Esophagus muscularis mucosa (tissue), 4 donors: ENCODE data around the gene F7. TPM values are rescaled to one million over a fixed set of nuclear protein-coding genes. Genes with fewer than 3 reads are reported as not detected.
"Not testable (repeated sequence)": the region's sequence is repeated elsewhere in the genome, so short reads cannot be mapped to it uniquely, and the experiment has no call there.

Experiments used
- DNase-seq: peaks from one replicate; pipeline ENCODE4 v3.0.0-alpha.2; 2017; ENCODE audit errors: extremely low spot score
- H3K27ac ChIP-seq, 4 donors: fragments of 200-600 bp; sonication (generic); replicated peaks in 1 of 4; 1 replicate in 3 of 4; 2 replicates in 1 of 4; pipeline ENCODE4 v1.5.1; 2016 to 2019; ENCODE audit warnings: mild to moderate bottlenecking in 1 of 4
- H3K27me3 ChIP-seq, 4 donors: fragments of 200-600 bp; sonication (generic); one replicate each; pipeline versions ENCODE4 v1.5.1 to v1.6.0; 2016 to 2019
- H3K36me3 ChIP-seq, 4 donors: fragments of 200-600 bp; sonication (generic); one replicate each; pipeline ENCODE4 v1.5.1; 2016 to 2019
- H3K4me1 ChIP-seq, 4 donors: fragments of 200-600 bp; sonication (generic); one replicate each; pipeline ENCODE4 v1.5.1; 2016 to 2019
- H3K4me3 ChIP-seq, 4 donors: fragments of 200-600 bp; sonication (generic); 1 replicate in 2 of 4; 2 replicates in 2 of 4; pipeline ENCODE4 v1.5.1; 2016 to 2019; ENCODE audit warnings: mild to moderate bottlenecking in 4 of 4, moderate library complexity in 1 of 4
- H3K9me3 ChIP-seq, 4 donors: fragments of 200-600 bp; sonication (generic); 1 replicate in 3 of 4; 2 replicates in 1 of 4; pipeline ENCODE4 v1.5.1; 2016 to 2019
- CTCF ChIP-seq, 3 experiments: fragments of 200-600 bp in 2 of 3; fragments of 450-650 bp in 1 of 3; sonication (generic) in 2 of 3; IDR thresholded peaks; one replicate each; pipeline ENCODE4 v1.5.1; 2017 to 2019; ENCODE audit warnings: antibody characterized with exemption in 3 of 3, mild to moderate bottlenecking in 2 of 3, moderate library complexity in 1 of 3
- EP300 ChIP-seq: sonication (generic); formaldehyde crosslinking; IDR thresholded peaks from one replicate; pipeline ENCODE4 v1.6.1; 2017; ENCODE audit warnings: antibody characterized with exemption
- POLR2A ChIP-seq: fragments of 450-650 bp; IDR thresholded peaks from one replicate; pipeline ENCODE4 v1.6.1; 2017; ENCODE audit warnings: antibody characterized with exemption, moderate library complexity, mild to moderate bottlenecking, low read depth
- POLR2AphosphoS5 ChIP-seq, 2 donors: sonication (generic); formaldehyde crosslinking; IDR thresholded peaks; one replicate each; pipeline ENCODE4 v1.6.1; 2017; ENCODE audit warnings: antibody characterized with exemption in 2 of 2
- WGBS: methylation state at CpG from one replicate; pipeline ENCODE4 v1.1.5; 2018; 5-methylcytosine and 5-hydroxymethylcytosine counted together
- intact Hi-C: fragments of 100-400 bp; cut with DNase I; formaldehyde crosslinking; loops from one replicate; pipeline ENCODE4 v1.15.1; 2023
- total RNA-seq, 4 donors: library from RNA; depleted of rRNA; stranded (reverse); fragments of >200 nt; gene quantifications; one replicate each; pipeline versions ENCODE4 v1.1.0 to v1.2.1, GENCODE V29; 2016

Gene F7
- total RNA-seq, 4 donors from 2014 or later: 0.66 to 1.6 TPM; not detected in 2

GRCh38 chr13:113077953-113078901 is 27.4 kb upstream of the F7 start:
- H3K27me3 ChIP-seq: peaks cover 0 to 26% (median 0%) of the 10 kb centered on the region in 4 donors
- intact Hi-C loops: no loop called here
- no peak overlapping the region for H3K27ac ChIP-seq
- H3K4me1 ChIP-seq: peaks cover 0 to 3% (median under 1%) of the 10 kb centered on the region in 4 donors
- DNase-seq: no peak
- no peak overlapping the region for H3K4me3 ChIP-seq
- peaks cover 0 to 95% (median 24%) of the 10 kb centered on the region in 4 donors for H3K36me3 ChIP-seq
- TF ChIP-seq EP300 (no peak), POLR2A (no peak), CTCF (IDR thresholded peaks at IDR 0.05) (no peak)
- WGBS: 95% methylated on average over 31 of the region's 42 CpGs
- H3K9me3 ChIP-seq: no peaks in the 10 kb centered on the region

- Histone ChIP-seq H3K36me3 (peaks cover 0 to 93% (median 24%) of the 10 kb centered on the region in 4 donors), H3K27ac (no peak overlapping the region), H3K9me3 (no peaks in the 10 kb centered on the region), H3K27me3 (peaks cover 0 to 26% (median 0%) of the 10 kb centered on the region in 4 donors), H3K4me3 (no peak overlapping the region), H3K4me1 (peaks cover 0 to 10% (median 5%) of the 10 kb centered on the region in 4 donors)
- DNase-seq: no peak
- intact Hi-C loops: no loop called here
- 62% methylated on average over 23 of the region's 27 CpGs for WGBS
- TF ChIP-seq EP300 (no peak), POLR2A (no peak), CTCF (IDR thresholded peaks at IDR 0.05) (no peak), POLR2AphosphoS5 (IDR thresholded peaks at IDR 0.05) (no peak)
Observed at GRCh38 chr13:113078902-113079780, 26.4 kb upstream of the F7 start.

GRCh38 chr13:113079781-113080080 is 25.9 kb upstream of the F7 start:
- Histone ChIP-seq H3K36me3 (peaks cover 0 to 93% (median 22%) of the 10 kb centered on the region in 4 donors), H3K27me3 (peaks cover 0 to 21% (median 0%) of the 10 kb centered on the region in 4 donors), H3K4me1 (peaks cover 0 to 11% (median 5%) of the 10 kb centered on the region in 4 donors)
- WGBS: 59% methylated on average over 9 of the region's 9 CpGs
- DNase-seq, H3K9me3 ChIP-seq, intact Hi-C loops, H3K4me3 ChIP-seq, H3K27ac ChIP-seq: not testable (repeated sequence)

GRCh38 chr13:113080361-113080831 is 25.2 kb upstream of the F7 start:
- Histone ChIP-seq H3K27ac (no peak overlapping the region), H3K4me3 (no peak overlapping the region), H3K9me3 (no peaks in the 10 kb centered on the region), H3K27me3 (peaks cover 0 to 24% (median 0%) of the 10 kb centered on the region in 4 donors), H3K4me1 (peaks cover 0 to 11% (median 5%) of the 10 kb centered on the region in 4 donors), H3K36me3 (peaks cover 0 to 93% (median 22%) of the 10 kb centered on the region in 4 donors)
- DNase-seq: no peak
- intact Hi-C loops: no loop called here
- 79% methylated on average over 3 of the region's 18 CpGs for WGBS
- TF ChIP-seq POLR2AphosphoS5 (IDR thresholded peaks at IDR 0.05) (no peak), POLR2A (no peak), CTCF (IDR thresholded peaks at IDR 0.05) (no peak), EP300 (no peak)
